ENCODE measurements around the gene C6orf52.
"Not testable (repeated sequence)": the region's sequence is repeated elsewhere in the genome, so short reads cannot be mapped to it uniquely, and the experiment has no call there.

- TF ChIP-seq CTCF, EP300, POLR2A (IDR thresholded peaks at IDR 0.05): not testable (repeated sequence)
These were observed 26.8 kb upstream of the C6orf52 start for GRCh38 chr6:10720960-10721849.

All from upper lobe of left lung (tissue), 4 donors.